Astrocyte of the spinal cord (primary cell): Measurements from ENCODE around the gene ZC3H4.

Experiments used
- DNase-seq: peaks from one replicate; pipeline ENCODE4 v3.0.0; 2011; ENCODE audit warnings: low read depth, low spot score
- H3K4me3 ChIP-seq: 2 replicates; pipeline ENCODE4 v1.5.1; 2011; ENCODE audit warnings: low read depth, mild to moderate bottlenecking, low read length, moderate library complexity
- CTCF ChIP-seq: IDR thresholded peaks from 2 replicates; pipeline ENCODE4 v1.5.1; 2012; ENCODE audit warnings: low read depth, mild to moderate bottlenecking, low read length, inconsistent platforms
- in situ Hi-C: cut with HindIII; loops from 2 replicates; pipeline ENCODE4 v1.10.0; 2017; ENCODE audit warnings: low sequenced_read_pairs

ZC3H4 gene

GRCh38 chr19:47100290-47100689, 13.3 kb downstream of the ZC3H4 start:
- no peak for DNase-seq
- in situ Hi-C loops = no loop called here
- H3K4me3 ChIP-seq = no peak overlapping the region
- TF ChIP-seq CTCF = no peak

GRCh38 chr19:47099576-47100050, 14.0 kb downstream of the ZC3H4 start:
- no peak overlapping the region for H3K4me3 ChIP-seq
- TF ChIP-seq CTCF = no peak
- in situ Hi-C loops = no loop called here
- DNase-seq = no peak

GRCh38 chr19:47098608-47099007, 15.0 kb downstream of the ZC3H4 start:
- DNase-seq = no peak
- no peak overlapping the region for H3K4me3 ChIP-seq
- TF ChIP-seq CTCF = no peak
- in situ Hi-C loops = no loop called here

GRCh38 chr19:47097396-47098201, 16.0 kb downstream of the ZC3H4 start:
- no peak for TF ChIP-seq CTCF
- DNase-seq = no peak
- in situ Hi-C loops = no loop called here
- H3K4me3 ChIP-seq = no peak overlapping the region

GRCh38 chr19:47096721-47097120, 16.9 kb downstream of the ZC3H4 start:
- no peak for TF ChIP-seq CTCF
- no peak for DNase-seq
- no peak overlapping the region for H3K4me3 ChIP-seq
- in situ Hi-C loops = no loop called here

- H3K4me3 ChIP-seq = no peak overlapping the region
- in situ Hi-C loops = no loop called here
- no peak for TF ChIP-seq CTCF
- DNase-seq = no peak
Observed at GRCh38 chr19:47096100-47096704, 17.4 kb downstream of the ZC3H4 start.
